Fibroblast of lung (primary cell): ENCODE results near the gene AKNA. TPM values are rescaled to one million over a fixed set of nuclear protein-coding genes. Genes with fewer than 3 reads are reported as not detected.

Experiments used
- DNase-seq, 2 donors: peaks; one replicate each; pipeline versions ENCODE4 v3.0.0 to v3.0.0-alpha.2; 2010; ENCODE audit warnings: low read depth in 2 of 2
- H2AFZ ChIP-seq: 2 replicates; pipeline ENCODE4 v1.5.1; 2012; ENCODE audit warnings: low read length, control low read depth, inconsistent platforms
- H3K27ac ChIP-seq: 2 replicates; pipeline ENCODE4 v1.5.1; 2011; ENCODE audit warnings: low read length, control low read depth; ENCODE audit not compliant: insufficient read depth
- H3K27me3 ChIP-seq: 2 replicates; pipeline ENCODE4 v1.5.1; 2011; ENCODE audit warnings: mild to moderate bottlenecking, low read length; ENCODE audit not compliant: control insufficient read depth, insufficient read depth
- H3K36me3 ChIP-seq: 2 replicates; pipeline ENCODE4 v1.5.1; 2011; ENCODE audit warnings: low read length; ENCODE audit not compliant: control insufficient read depth, insufficient read depth
- H3K4me1 ChIP-seq: 2 replicates; pipeline ENCODE4 v1.5.1; 2011; ENCODE audit warnings: low read length; ENCODE audit not compliant: control insufficient read depth, insufficient read depth; ENCODE audit errors: extremely low read depth
- H3K4me2 ChIP-seq: 2 replicates; pipeline ENCODE4 v1.5.1; 2011; ENCODE audit warnings: low read length, control low read depth; ENCODE audit not compliant: insufficient read depth; ENCODE audit errors: extremely low read depth
- H3K4me3 ChIP-seq, 4 experiments: fragments of 200-600 bp in 1 of 4; sonication (generic) in 1 of 4; replicated peaks in 1 of 4; 2 replicates each; pipeline ENCODE4 v1.5.1; 2011 to 2016; ENCODE audit warnings: low read length in 4 of 4, low read depth in 3 of 4, mild to moderate bottlenecking in 3 of 4, control low read depth in 2 of 4, inconsistent platforms in 1 of 4, mixed read lengths in 1 of 4; ENCODE audit not compliant: insufficient read depth in 1 of 4; ENCODE audit errors: control extremely low read depth in 1 of 4
- H3K79me2 ChIP-seq: 2 replicates; pipeline ENCODE4 v1.5.1; 2012; ENCODE audit warnings: mild to moderate bottlenecking, low read length, inconsistent platforms; ENCODE audit not compliant: control insufficient read depth, insufficient read depth
- H3K9ac ChIP-seq: 2 replicates; pipeline ENCODE4 v1.5.1; 2011; ENCODE audit warnings: mild to moderate bottlenecking, low read length, control low read depth; ENCODE audit not compliant: insufficient read depth
- H3K9me3 ChIP-seq: 2 replicates; pipeline ENCODE4 v1.5.1; 2012; ENCODE audit warnings: low read depth, low read length; ENCODE audit not compliant: control insufficient read depth, insufficient read depth
- H4K20me1 ChIP-seq: 2 replicates; pipeline ENCODE4 v1.5.1; 2011; ENCODE audit warnings: low read length; ENCODE audit not compliant: control insufficient read depth, insufficient read depth; ENCODE audit errors: extremely low read depth
- CTCF ChIP-seq, 2 donors: IDR thresholded peaks in 1 of 2; conservative IDR thresholded peaks in 1 of 2; 1 replicate in 1 of 2; 2 replicates in 1 of 2; pipeline ENCODE4 v1.5.1; 2011 to 2012; ENCODE audit warnings: low read length in 2 of 2, control low read depth in 1 of 2, inconsistent platforms in 1 of 2, low read depth in 1 of 2, mild to moderate bottlenecking in 1 of 2
- EZH2 ChIP-seq: IDR thresholded peaks from 2 replicates; pipeline ENCODE4 v1.5.1; 2012; ENCODE audit warnings: low read length, control low read depth, mild to moderate bottlenecking; ENCODE audit errors: missing control alignments
- polyA plus RNA-seq, 2 donors: library from polyadenylated mRNA; depleted of rRNA in 1 of 2; stranded (reverse) in 1 of 2; unstranded in 1 of 2; fragments of >200 nt; gene quantifications; 2 replicates each; pipeline ENCODE4 v1.2.1, GENCODE V29; 2011 to 2012; ENCODE audit warnings: missing spikeins in 1 of 2
- total RNA-seq: library from RNA; depleted of rRNA; stranded (reverse); fragments of >200 nt; gene quantifications from 2 replicates; pipeline ENCODE4 v1.2.1, GENCODE V29; 2014

Gene AKNA
- total and polyA plus RNA-seq, 2 donors (not counting 1 experiment from before 2014, with no cell fraction given), result 5.6 to 19.3 TPM

- Histone ChIP-seq H3K79me2 (no peaks in the 10 kb centered on the region), H3K9ac (no peak overlapping the region), H3K27ac (no peak overlapping the region), H3K4me3 (no peak overlapping the region), H3K4me1 (peaks cover 14% of the 10 kb centered on the region), H4K20me1 (no peaks in the 10 kb centered on the region), H3K4me2 (no peak overlapping the region), H3K27me3 (no peaks in the 10 kb centered on the region), H3K36me3 (peaks cover 8% of the 10 kb centered on the region), H3K9me3 (no peaks in the 10 kb centered on the region), H2AFZ (no peak overlapping the region)
- TF ChIP-seq EZH2 (no peak), CTCF (conservative IDR thresholded peaks at IDR 0.05 in 1 of 2, IDR thresholded peaks at IDR 0.05 in 1 of 2; ENCODE audit: low read depth in 1 of 2, low read length in 2 of 2) (no peak)
- no peak for DNase-seq
Measured at GRCh38 chr9:114369216-114370130, 18.3 kb downstream of the AKNA start.

GRCh38 chr9:114367772-114368569 lies 19.8 kb downstream of the AKNA start:
- H3K4me2 ChIP-seq, result no peak overlapping the region
- TF ChIP-seq CTCF (conservative IDR thresholded peaks at IDR 0.05 in 1 of 2, IDR thresholded peaks at IDR 0.05 in 1 of 2; ENCODE audit: low read depth in 1 of 2, low read length in 2 of 2) (no peak), EZH2 (no peak)
- DNase-seq, result no peak
- no peaks in the 10 kb centered on the region for H3K27me3 ChIP-seq
- peaks cover 20% of the 10 kb centered on the region for H3K4me1 ChIP-seq
- H2AFZ ChIP-seq, result no peak overlapping the region
- H3K79me2 ChIP-seq, result no peaks in the 10 kb centered on the region
- no peaks in the 10 kb centered on the region for H4K20me1 ChIP-seq
- no peak overlapping the region for H3K4me3 ChIP-seq
- H3K9me3 ChIP-seq, result no peaks in the 10 kb centered on the region
- no peak overlapping the region for H3K27ac ChIP-seq
- H3K36me3 ChIP-seq, result peaks cover 9% of the 10 kb centered on the region
- no peak overlapping the region for H3K9ac ChIP-seq

- Histone ChIP-seq H3K4me2 (no peak overlapping the region), H3K9me3 (no peaks in the 10 kb centered on the region), H3K27ac (no peak overlapping the region), H3K9ac (no peak overlapping the region), H4K20me1 (no peaks in the 10 kb centered on the region), H3K27me3 (no peaks in the 10 kb centered on the region), H3K79me2 (no peaks in the 10 kb centered on the region), H2AFZ (no peak overlapping the region), H3K4me1 (peaks cover 18% of the 10 kb centered on the region), H3K4me3 (no peak overlapping the region), H3K36me3 (peaks cover 9% of the 10 kb centered on the region)
- no peak for TF ChIP-seq CTCF (conservative IDR thresholded peaks at IDR 0.05 in 1 of 2, IDR thresholded peaks at IDR 0.05 in 1 of 2; ENCODE audit: low read depth in 1 of 2, low read length in 2 of 2)
- no peak for TF ChIP-seq EZH2
- DNase-seq, result no peak
Measured at GRCh38 chr9:114367366-114367765, 20.4 kb downstream of the AKNA start.
